Sciatic nerve (tissue), 2 donors: ENCODE data around the gene ZNF773. TPM values are rescaled to one million over a fixed set of nuclear protein-coding genes. Genes with fewer than 3 reads are reported as not detected.

ENCODE experiments used
- ATAC-seq: fragments of 200-7000 bp; cut with Tn5 transposase; one replicate; pipeline ENCODE4 v1.9.1; 2020; ENCODE audit warnings: mild to moderate bottlenecking, moderate library complexity
- DNase-seq: peaks from one replicate; pipeline ENCODE4 v3.0.0-alpha.2; 2020; ENCODE audit warnings: low spot score
- intact Hi-C: fragments of 100-400 bp; cut with DNase I; formaldehyde crosslinking; loops from one replicate; pipeline ENCODE4 v1.14.2; 2022
- total RNA-seq: library from RNA; stranded (reverse); fragmentation: NEBNext Ultra II Directional; extraction: Animal tissue kit (Norgen Biotek cat#: 25700); gene quantifications from one replicate; pipeline ENCODE4 v1.2.1, GENCODE V29; 2021
- donor health status: DM: no; HTN: no; CAD: no.
- donor health status: DM: no; HTN: no; CAD: no.

The ZNF773 gene
- total RNA-seq, 1 donor from 2014 or later: 10.7 TPM

DNA sequence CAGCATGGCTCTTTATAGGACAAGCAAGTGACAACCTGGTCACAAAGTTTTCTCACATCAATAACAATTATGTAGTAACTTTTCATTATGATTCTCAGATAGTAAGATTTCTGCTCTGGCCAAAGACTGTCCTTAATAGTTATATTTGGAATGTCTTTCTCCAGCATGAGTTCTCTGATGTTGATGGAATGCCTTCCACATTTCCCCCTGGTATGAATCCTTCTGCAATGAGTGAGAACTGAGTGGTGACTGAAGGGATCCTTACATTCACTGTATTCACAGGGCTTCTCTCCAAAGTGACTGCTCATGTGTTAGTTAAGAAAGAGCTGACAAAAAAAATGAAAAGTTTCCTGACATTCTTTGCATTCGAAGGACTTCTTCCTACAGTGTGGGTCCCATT, 46.8 kb downstream of the ZNF773 start:
- ATAC-seq (no peak), DNase-seq (no peak)
- intact Hi-C loops: no loop called here

DNA sequence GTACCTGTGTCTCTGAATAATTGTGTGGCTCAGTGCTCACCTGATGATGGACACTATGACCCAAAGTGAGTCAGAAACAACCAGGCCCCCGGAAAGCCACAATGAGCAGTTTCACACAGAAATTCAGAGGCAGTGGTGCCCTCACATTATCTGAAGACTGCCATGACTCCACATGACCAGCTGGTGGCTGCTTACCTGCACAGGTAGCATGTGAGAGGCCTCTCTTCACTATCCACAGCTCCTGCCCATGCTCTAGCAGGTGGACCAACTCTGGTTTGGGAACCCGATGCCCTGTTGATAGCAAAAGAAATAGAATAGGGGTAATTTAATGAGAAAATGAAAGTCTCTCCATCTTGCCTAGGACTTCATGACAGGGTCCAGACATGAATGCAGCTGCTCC, 52.7 kb downstream of the ZNF773 start:
- DNase-seq (no peak), ATAC-seq (no peak)
- intact Hi-C loops: no loop called here

DNA sequence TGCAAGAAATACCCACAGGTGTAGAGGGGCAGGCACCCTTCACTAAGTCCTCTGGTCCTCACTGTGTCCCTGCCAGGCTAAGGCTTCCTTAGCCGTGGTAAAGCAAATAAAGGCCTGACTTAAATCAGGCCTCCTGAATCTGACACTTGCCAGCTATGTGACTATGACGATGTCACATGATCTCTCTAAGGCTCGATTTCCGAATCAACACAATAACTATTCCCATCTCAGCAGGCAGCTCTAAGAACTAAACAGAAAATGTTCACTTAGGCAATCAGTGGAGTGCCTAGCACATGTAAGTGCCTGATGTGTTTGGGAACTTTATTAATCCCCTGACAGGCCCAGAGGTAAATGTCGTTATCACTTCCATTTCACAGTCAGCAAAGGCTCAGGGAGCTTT, 57.9 kb downstream of the ZNF773 start:
- intact Hi-C loops: no loop called here
- ATAC-seq (no peak), DNase-seq (no peak)

Other genes with a start within 250 kb of the ZNF773 start
- gene ZNF460, start 219.5 kb upstream of the ZNF773 start, total RNA-seq: 80.5 TPM
- gene ZNF543, start 179.5 kb upstream of the ZNF773 start, total RNA-seq: 7.0 TPM
- gene ZNF304, start 148.7 kb upstream of the ZNF773 start, total RNA-seq: 9.2 TPM
- 6.0 TPM for gene TRAPPC2B, start 136.4 kb upstream of the ZNF773 start, total RNA-seq
- gene ZNF547, start 136.4 kb upstream of the ZNF773 start, total RNA-seq: 4.0 TPM
- gene ZNF548, start 110.1 kb upstream of the ZNF773 start, total RNA-seq: 29.3 TPM
- gene ZNF17, start 88.8 kb upstream of the ZNF773 start, total RNA-seq: 20.1 TPM
- 9.7 TPM for gene ZNF749, start 64.6 kb upstream of the ZNF773 start, total RNA-seq
- gene VN1R1, start 42.8 kb upstream of the ZNF773 start, total RNA-seq: 1.6 TPM
- 12.5 TPM for gene ZNF772, start 22.4 kb upstream of the ZNF773 start, total RNA-seq
- 10.6 TPM for gene ZNF419, start 12.2 kb upstream of the ZNF773 start, total RNA-seq
- 9.5 TPM for gene ZNF549, start 27.4 kb downstream of the ZNF773 start, total RNA-seq
- gene ZNF550, start 59.9 kb downstream of the ZNF773 start, total RNA-seq: 11.3 TPM
- gene ZNF416, start 79.0 kb downstream of the ZNF773 start, total RNA-seq: 6.4 TPM
- 4.9 TPM for gene ZIK1, start 84.2 kb downstream of the ZNF773 start, total RNA-seq
- 3.2 TPM for gene ZNF530, start 99.9 kb downstream of the ZNF773 start, total RNA-seq
- gene ZNF134, start 114.3 kb downstream of the ZNF773 start, total RNA-seq: 16.5 TPM
- 17.7 TPM for gene ZNF211, start 133.2 kb downstream of the ZNF773 start, total RNA-seq
- gene ZSCAN4, start 169.0 kb downstream of the ZNF773 start, total RNA-seq: not detected
- 8.0 TPM for gene ZNF551, start 182.0 kb downstream of the ZNF773 start, total RNA-seq
- 1.8 TPM for gene ZNF154, start 209.3 kb downstream of the ZNF773 start, total RNA-seq
- 3.9 TPM for gene ZNF671, start 227.7 kb downstream of the ZNF773 start, total RNA-seq
- gene ZNF776, start 246.9 kb downstream of the ZNF773 start, total RNA-seq: 18.1 TPM